Mammary epithelial cell (primary cell): ENCODE results near the gene NOTCH2.
"Not testable (repeated sequence)": the region's sequence is repeated elsewhere in the genome, so short reads cannot be mapped to it uniquely, and the experiment has no call there.

Experiments used
- EZH2 ChIP-seq: IDR thresholded peaks from 2 replicates; pipeline ENCODE4 v1.6.1; 2012; ENCODE audit warnings: low read length, inconsistent platforms, borderline replicate concordance
- TF ChIP-seq, protein P1 (sequence below), 2 donors: IDR thresholded peaks in 1 of 2; conservative IDR thresholded peaks in 1 of 2; 2 replicates each; pipeline ENCODE4 v1.5.1; 2011 to 2012; ENCODE audit warnings: inconsistent platforms in 2 of 2, low read length in 2 of 2, mild to moderate bottlenecking in 2 of 2, control low read depth in 1 of 2, low read depth in 1 of 2; ENCODE audit not compliant: insufficient read depth in 1 of 2; ENCODE audit errors: extremely low read depth in 1 of 2

DNA sequence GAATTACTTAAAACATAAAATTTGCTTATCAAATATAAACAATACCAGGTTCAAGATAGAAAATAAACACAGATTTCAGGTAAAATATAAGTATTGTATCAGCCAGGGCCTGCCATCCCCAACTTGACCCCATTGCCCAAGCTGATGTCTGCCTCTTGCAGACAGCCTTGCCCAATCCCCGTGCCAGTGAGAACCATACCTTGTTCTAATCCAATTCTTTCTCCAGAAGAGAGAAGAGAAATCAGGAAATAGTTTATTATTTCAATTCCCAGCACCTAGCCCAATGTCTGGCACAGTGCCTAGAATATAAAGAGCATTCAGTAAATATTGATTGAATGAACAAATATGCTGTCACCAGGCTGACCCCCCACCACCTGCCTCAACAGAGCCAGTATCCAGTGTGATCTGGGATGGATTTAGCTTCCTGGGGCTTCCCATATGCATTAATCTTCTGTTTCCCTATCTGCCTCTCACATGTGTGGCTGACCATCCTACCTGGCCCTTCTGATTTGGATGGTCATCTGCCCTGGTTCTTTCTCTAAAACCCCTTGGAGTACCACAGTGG lies 27.6 kb upstream of the NOTCH2 start:
- not testable (repeated sequence) for TF ChIP-seq EZH2
- TF ChIP-seq, protein P1, sequence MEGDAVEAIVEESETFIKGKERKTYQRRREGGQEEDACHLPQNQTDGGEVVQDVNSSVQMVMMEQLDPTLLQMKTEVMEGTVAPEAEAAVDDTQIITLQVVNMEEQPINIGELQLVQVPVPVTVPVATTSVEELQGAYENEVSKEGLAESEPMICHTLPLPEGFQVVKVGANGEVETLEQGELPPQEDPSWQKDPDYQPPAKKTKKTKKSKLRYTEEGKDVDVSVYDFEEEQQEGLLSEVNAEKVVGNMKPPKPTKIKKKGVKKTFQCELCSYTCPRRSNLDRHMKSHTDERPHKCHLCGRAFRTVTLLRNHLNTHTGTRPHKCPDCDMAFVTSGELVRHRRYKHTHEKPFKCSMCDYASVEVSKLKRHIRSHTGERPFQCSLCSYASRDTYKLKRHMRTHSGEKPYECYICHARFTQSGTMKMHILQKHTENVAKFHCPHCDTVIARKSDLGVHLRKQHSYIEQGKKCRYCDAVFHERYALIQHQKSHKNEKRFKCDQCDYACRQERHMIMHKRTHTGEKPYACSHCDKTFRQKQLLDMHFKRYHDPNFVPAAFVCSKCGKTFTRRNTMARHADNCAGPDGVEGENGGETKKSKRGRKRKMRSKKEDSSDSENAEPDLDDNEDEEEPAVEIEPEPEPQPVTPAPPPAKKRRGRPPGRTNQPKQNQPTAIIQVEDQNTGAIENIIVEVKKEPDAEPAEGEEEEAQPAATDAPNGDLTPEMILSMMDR (conservative IDR thresholded peaks at IDR 0.05 in 1 of 2, IDR thresholded peaks at IDR 0.05 in 1 of 2; ENCODE audit: extremely low read depth in 1 of 2, insufficient read depth in 1 of 2, low read depth in 1 of 2, low read length in 2 of 2) = not testable (repeated sequence)
